PC-9 (cell line): Measurements from ENCODE around the gene VGF. TPM values are rescaled to one million over a fixed set of nuclear protein-coding genes. Genes with fewer than 3 reads are reported as not detected.

Source experiments
- BruUV-seq: library from RNA; stranded (reverse); fragments of 400-500 nt; replicated peaks from 2 replicates; lab custom pipeline; 2021; lab: Mats Ljungman, UMichigan
- CTCF ChIA-PET: fragments of 300-600 bp; sonication (Branson Sonifier 250); formaldehyde crosslinking; loops from one replicate; lab custom pipeline; 2022; ENCODE audit warnings: antibody characterized with exemption; lab: Charles Lee
- POLR2A ChIA-PET: fragments of 300-600 bp; sonication (Branson Sonifier 250); formaldehyde crosslinking; loops from one replicate; lab custom pipeline; 2022; ENCODE audit warnings: antibody characterized with exemption; ENCODE audit not compliant: unreplicated experiment; lab: Charles Lee
- DNase-seq, 2 experiments: peaks; one replicate each; pipeline versions ENCODE4 v3.0.0 to v3.0.0-alpha.2; 2015 to 2022; ENCODE audit warnings: mixed read lengths in 1 of 2
- H2AFZ ChIP-seq: fragments of 200-600 bp; sonication (generic); 2 replicates; pipeline ENCODE4 v1.8.1; 2017; ENCODE audit warnings: antibody characterized with exemption
- H3F3A ChIP-seq: fragments of 200-600 bp; sonication (generic); 2 replicates; pipeline ENCODE4 v1.8.1; 2017; ENCODE audit warnings: antibody characterized with exemption, mild to moderate bottlenecking, low read depth; ENCODE audit not compliant: insufficient read depth
- H3K27ac ChIP-seq: fragments of 200-600 bp; sonication (generic); 2 replicates; pipeline ENCODE4 v1.6.1; 2016; ENCODE audit warnings: mixed run types
- H3K27me3 ChIP-seq: fragments of 200-600 bp; sonication (generic); 2 replicates; pipeline ENCODE4 v1.6.1; 2016; ENCODE audit warnings: low read depth, mixed run types; ENCODE audit not compliant: insufficient read depth
- H3K36me3 ChIP-seq: fragments of 200-600 bp; sonication (generic); 2 replicates; pipeline ENCODE4 v1.6.1; 2016; ENCODE audit warnings: low read depth, mixed run types
- H3K4me1 ChIP-seq: fragments of 200-600 bp; sonication (generic); replicated peaks from 2 replicates; pipeline ENCODE4 v1.6.1; 2016; ENCODE audit warnings: mixed run types; ENCODE audit not compliant: insufficient read depth
- H3K4me2 ChIP-seq: fragments of 200-600 bp; sonication (generic); 2 replicates; pipeline ENCODE4 v1.6.1; 2017; ENCODE audit warnings: mixed run types
- H3K4me3 ChIP-seq: fragments of 200-600 bp; sonication (generic); 2 replicates; pipeline ENCODE4 v1.6.1; 2016; ENCODE audit warnings: mixed run types
- H3K79me2 ChIP-seq: fragments of 200-600 bp; sonication (generic); 2 replicates; pipeline ENCODE4 v1.6.1; 2017; ENCODE audit warnings: low read depth, mixed run types
- H3K9me2 ChIP-seq: fragments of 200-600 bp; sonication (generic); 2 replicates; pipeline ENCODE4 v1.8.1; 2017; ENCODE audit warnings: mild to moderate bottlenecking; ENCODE audit not compliant: insufficient read depth
- H3K9me3 ChIP-seq: fragments of 200-600 bp; sonication (generic); 2 replicates; pipeline ENCODE4 v1.8.1; 2016; ENCODE audit warnings: low read depth; ENCODE audit not compliant: insufficient read depth
- H4K20me1 ChIP-seq: fragments of 200-600 bp; sonication (generic); 2 replicates; pipeline ENCODE4 v1.8.1; 2017; ENCODE audit not compliant: insufficient read depth
- CTCF ChIP-seq: fragments of 200-600 bp; sonication (generic); conservative IDR thresholded peaks from 2 replicates; pipeline ENCODE4 v1.6.1; 2017; ENCODE audit warnings: mixed run types, antibody characterized with exemption, mild to moderate bottlenecking, moderate library complexity
- EZH2 ChIP-seq: fragments of 200-600 bp; sonication (generic); IDR thresholded peaks from 2 replicates; pipeline ENCODE4 v1.8.0; 2017; ENCODE audit warnings: antibody characterized with exemption, low read depth
- intact Hi-C: fragments of 100-400 bp; cut with micrococcal nuclease; formaldehyde crosslinking; loops from one replicate; pipeline ENCODE4 v1.10.0; 2022; ENCODE audit not compliant: unreplicated experiment
- total RNA-seq: library from RNA; stranded (reverse); gene quantifications from 2 replicates; pipeline ENCODE4 v1.2.3, GENCODE V29; 2021

Gene VGF
- total RNA-seq, 1 experiment from 2014 or later: 2.1 TPM

GRCh38 chr7:101169110-101169837 lies 3.9 kb upstream of the VGF start:
- Histone ChIP-seq H3K9me2 (no peaks in the 10 kb centered on the region), H2AFZ (no peak overlapping the region), H3K79me2 (peaks cover 6% of the 10 kb centered on the region; the same call in 1 of the 2 replicates), H3K27me3 (peaks cover 55% of the 10 kb centered on the region), H3K9me3 (no peaks in the 10 kb centered on the region), H3F3A (peaks cover 12% of the 10 kb centered on the region; the same call in 1 of the 2 replicates), H3K36me3 (no peaks in the 10 kb centered on the region), H3K27ac (no peak overlapping the region), H3K4me2 (peak overlapping the region; percentile 49), H4K20me1 (peaks cover 7% of the 10 kb centered on the region; the same call in 1 of the 2 replicates), H3K4me1 (peaks cover 38% of the 10 kb centered on the region), H3K4me3 (no peak overlapping the region)
- TF ChIP-seq EZH2 (no peak), CTCF (no peak)
- POLR2A ChIA-PET: no interaction called here
- intact Hi-C loops: no loop called here
- BruUV-seq: no TSS peak
- CTCF ChIA-PET: no interaction called here
- no peak for DNase-seq

GRCh38 chr7:101168412-101169049 lies 3.2 kb upstream of the VGF start:
- POLR2A ChIA-PET: no interaction called here
- H3K27ac ChIP-seq: no peak overlapping the region
- no peak overlapping the region for H3K4me3 ChIP-seq
- peaks cover 6% of the 10 kb centered on the region; the same call in 1 of the 2 replicates for H3K79me2 ChIP-seq
- no peaks in the 10 kb centered on the region for H3K36me3 ChIP-seq
- H3K4me2 ChIP-seq: no peak overlapping the region
- no peaks in the 10 kb centered on the region for H3K9me2 ChIP-seq
- H2AFZ ChIP-seq: no peak overlapping the region
- no peak for DNase-seq
- intact Hi-C loops: no loop called here
- no peak for TF ChIP-seq CTCF
- no peak for TF ChIP-seq EZH2
- CTCF ChIA-PET: interaction anchor here (0.6 kb wide), 1 partner anchor 449 kb away, joined by 4 read pairs; no protein-coding TSS in a partner anchor
- peaks cover 55% of the 10 kb centered on the region for H3K27me3 ChIP-seq
- H3F3A ChIP-seq: peaks cover 15% of the 10 kb centered on the region; the same call in 1 of the 2 replicates
- H4K20me1 ChIP-seq: peaks cover 7% of the 10 kb centered on the region; the same call in 1 of the 2 replicates
- no peaks in the 10 kb centered on the region for H3K9me3 ChIP-seq
- peaks cover 35% of the 10 kb centered on the region for H3K4me1 ChIP-seq
- BruUV-seq: no TSS peak

GRCh38 chr7:101167645-101168411 lies 2.5 kb upstream of the VGF start:
- H4K20me1 ChIP-seq: peaks cover 7% of the 10 kb centered on the region; the same call in 1 of the 2 replicates
- no peaks in the 10 kb centered on the region for H3K36me3 ChIP-seq
- CTCF ChIA-PET: interaction anchor here (0.6 kb wide), 1 partner anchor 448 kb away, joined by 4 read pairs; no protein-coding TSS in a partner anchor
- intact Hi-C loops: no loop called here
- H3K9me3 ChIP-seq: no peaks in the 10 kb centered on the region
- H3K4me3 ChIP-seq: no peak overlapping the region
- no peak overlapping the region for H3K4me2 ChIP-seq
- TF ChIP-seq CTCF: no peak
- no peak for TF ChIP-seq EZH2
- H2AFZ ChIP-seq: no peak overlapping the region
- no peak overlapping the region for H3K27ac ChIP-seq
- POLR2A ChIA-PET: no interaction called here
- DNase-seq: no peak
- H3K27me3 ChIP-seq: peaks cover 50% of the 10 kb centered on the region
- BruUV-seq: no TSS peak
- peaks cover 6% of the 10 kb centered on the region; the same call in 1 of the 2 replicates for H3K79me2 ChIP-seq
- no peaks in the 10 kb centered on the region for H3K9me2 ChIP-seq
- H3K4me1 ChIP-seq: peaks cover 28% of the 10 kb centered on the region
- peaks cover 17% of the 10 kb centered on the region; the same call in 1 of the 2 replicates for H3F3A ChIP-seq
